Gastrocnemius medialis (tissue), 4 donors: ENCODE measurements around the gene DOCK4. TPM values are rescaled to one million over a fixed set of nuclear protein-coding genes. Genes with fewer than 3 reads are reported as not detected.
"Not testable (repeated sequence)": the region's sequence is repeated elsewhere in the genome, so short reads cannot be mapped to it uniquely, and the experiment has no call there.

ENCODE experiments used
- ATAC-seq, 2 donors: fragments of 150-250 bp; one replicate each; pipeline ENCODE4 v1.9.1; 2016
- DNase-seq, 2 donors: peaks; one replicate each; pipeline ENCODE4 v3.0.0-alpha.2; 2019
- H3K27ac ChIP-seq, 4 donors: fragments of 200-600 bp; sonication (generic); 1 replicate in 1 of 4; 2 replicates in 3 of 4; pipeline ENCODE4 v1.5.1; 2016 to 2018; ENCODE audit warnings: mild to moderate bottlenecking in 2 of 4, moderate library complexity in 1 of 4
- H3K27me3 ChIP-seq, 3 donors: fragments of 200-600 bp; sonication (generic) in 2 of 3; 1 replicate in 1 of 3; 2 replicates in 2 of 3; pipeline versions ENCODE4 v1.5.1 to v1.6.0; 2016 to 2019; ENCODE audit warnings: mild to moderate bottlenecking in 1 of 3, moderate library complexity in 1 of 3
- H3K36me3 ChIP-seq, 2 donors: fragments of 200-600 bp; sonication (generic) in 1 of 2; one replicate each; pipeline ENCODE4 v1.5.1; 2017 to 2018
- H3K4me1 ChIP-seq, 2 donors: fragments of 200-600 bp; sonication (generic) in 1 of 2; one replicate each; pipeline ENCODE4 v1.5.1; 2016 to 2017; ENCODE audit warnings: mild to moderate bottlenecking in 2 of 2
- H3K4me3 ChIP-seq, 4 donors: fragments of 200-600 bp; sonication (generic) in 3 of 4; 1 replicate in 1 of 4; 2 replicates in 3 of 4; pipeline ENCODE4 v1.5.1; 2016 to 2019; ENCODE audit warnings: mild to moderate bottlenecking in 2 of 4
- H3K9me3 ChIP-seq, 3 donors: fragments of 200-600 bp; sonication (generic) in 2 of 3; 1 replicate in 1 of 3; 2 replicates in 2 of 3; pipeline ENCODE4 v1.5.1; 2016 to 2019
- CTCF ChIP-seq, 5 experiments: fragments of 450-650 bp in 3 of 5; fragments of 200-600 bp in 2 of 5; sonication (generic) in 2 of 5; IDR thresholded peaks in 4 of 5; conservative IDR thresholded peaks in 1 of 5; 1 replicate in 4 of 5; 2 replicates in 1 of 5; pipeline ENCODE4 v1.5.1; 2016 to 2019; ENCODE audit warnings: antibody characterized with exemption in 5 of 5, mild to moderate bottlenecking in 3 of 5, moderate library complexity in 3 of 5
- POLR2A ChIP-seq, 2 donors: fragments of 450-650 bp; IDR thresholded peaks; one replicate each; pipeline ENCODE4 v1.6.1; 2017; ENCODE audit warnings: antibody characterized with exemption in 2 of 2, mild to moderate bottlenecking in 2 of 2, moderate library complexity in 2 of 2
- in situ Hi-C, 4 donors: fragments of 200-750 bp; cut with MboI; loops; one replicate each; pipeline versions ENCODE4 v1.15.0 to v1.8.0; 2017; ENCODE audit warnings: low sequenced_read_pairs in 4 of 4
- intact Hi-C: fragments of 100-400 bp; cut with DNase I; formaldehyde crosslinking; loops from one replicate; pipeline ENCODE4 v1.15.1; 2023; ENCODE audit warnings: low total_unique reads
- total RNA-seq, 4 donors: library from RNA; depleted of rRNA; stranded (reverse); fragments of >200 nt; gene quantifications; one replicate each; pipeline versions ENCODE4 v1.1.0 to v1.2.3, GENCODE V29; 2016

The DOCK4 gene
- total RNA-seq, 4 donors from 2014 or later: 8.7 to 12.0 (median 10.2) TPM

GRCh38 chr7:111911166-111911961 is 294.8 kb downstream of the DOCK4 start:
- Histone ChIP-seq H3K27me3 (no peaks in the 10 kb centered on the region), H3K27ac (no peak overlapping the region), H3K36me3 (no peaks in the 10 kb centered on the region), H3K9me3 (no peaks in the 10 kb centered on the region), H3K4me1 (no peaks in the 10 kb centered on the region), H3K4me3 (no peak overlapping the region)
- ATAC-seq (no peak), DNase-seq (no peak)
- in situ Hi-C loops: no loop called here
- TF ChIP-seq CTCF (IDR thresholded peaks at IDR 0.05 in 4 of 5, conservative IDR thresholded peaks at IDR 0.05 in 1 of 5) (no peak), POLR2A (IDR thresholded peaks at IDR 0.05) (no peak)
- intact Hi-C loops: no loop called here

GRCh38 chr7:111910656-111911055 is 295.5 kb downstream of the DOCK4 start:
- in situ Hi-C loops (no loop called here), intact Hi-C loops (no loop called here)
- Histone ChIP-seq H3K27ac (no peak overlapping the region), H3K4me3 (no peak overlapping the region), H3K9me3 (no peaks in the 10 kb centered on the region), H3K27me3 (no peaks in the 10 kb centered on the region), H3K4me1 (no peaks in the 10 kb centered on the region), H3K36me3 (no peaks in the 10 kb centered on the region)
- no peak for DNase-seq
- TF ChIP-seq CTCF (IDR thresholded peaks at IDR 0.05 in 4 of 5, conservative IDR thresholded peaks at IDR 0.05 in 1 of 5) (no peak), POLR2A (IDR thresholded peaks at IDR 0.05) (no peak)
- no peak for ATAC-seq

GRCh38 chr7:111908673-111909072 is 297.5 kb downstream of the DOCK4 start:
- ATAC-seq, in situ Hi-C loops, intact Hi-C loops, H3K27me3 ChIP-seq, H3K4me1 ChIP-seq, DNase-seq, H3K36me3 ChIP-seq, H3K27ac ChIP-seq, H3K9me3 ChIP-seq, H3K4me3 ChIP-seq: not testable (repeated sequence)

- Histone ChIP-seq H3K27ac (no peak overlapping the region), H3K27me3 (no peaks in the 10 kb centered on the region), H3K9me3 (no peaks in the 10 kb centered on the region), H3K4me1 (no peaks in the 10 kb centered on the region), H3K4me3 (no peak overlapping the region), H3K36me3 (peaks cover 0 to 4% of the 10 kb centered on the region in 2 donors)
- ATAC-seq (no peak), DNase-seq (no peak)
- TF ChIP-seq CTCF (IDR thresholded peaks at IDR 0.05 in 4 of 5, conservative IDR thresholded peaks at IDR 0.05 in 1 of 5) (no peak), POLR2A (IDR thresholded peaks at IDR 0.05) (no peak)
- in situ Hi-C loops (no loop called here), intact Hi-C loops (no loop called here)
These were observed 302.4 kb downstream of the DOCK4 start for GRCh38 chr7:111903797-111904196.

GRCh38 chr7:111903016-111903415 is 303.2 kb downstream of the DOCK4 start:
- in situ Hi-C loops: no loop called here
- no peak overlapping the region for H3K4me3 ChIP-seq
- DNase-seq (no peak), ATAC-seq (no peak)
- H3K4me1 ChIP-seq: no peaks in the 10 kb centered on the region
- no peaks in the 10 kb centered on the region for H3K9me3 ChIP-seq
- H3K36me3 ChIP-seq: peaks cover under 1 to 4% of the 10 kb centered on the region in 2 donors
- intact Hi-C loops: no loop called here
- no peaks in the 10 kb centered on the region for H3K27me3 ChIP-seq
- TF ChIP-seq CTCF (IDR thresholded peaks at IDR 0.05 in 4 of 5, conservative IDR thresholded peaks at IDR 0.05 in 1 of 5): no peak
- no peak for TF ChIP-seq POLR2A (IDR thresholded peaks at IDR 0.05)
- no peak overlapping the region for H3K27ac ChIP-seq
